Measurements from ENCODE around the gene R3HCC1L.

GRCh38 chr10:98265403-98266378 is 131.2 kb downstream of the R3HCC1L start:
- TF ChIP-seq ZBTB21 (tag by site-specific recombination; IDR thresholded peaks at IDR 0.05) = no peak
- TF ChIP-seq CTCF (tag by site-specific recombination; IDR thresholded peaks at IDR 0.05) = no peak
- no peak for TF ChIP-seq YY1 (tag by site-specific recombination; IDR thresholded peaks at IDR 0.05)
- no peak for TF ChIP-seq ZBTB6 (tag by site-specific recombination; IDR thresholded peaks at IDR 0.05)
- TF ChIP-seq WT1 (tag by site-specific recombination; IDR thresholded peaks at IDR 0.05) = 0 out of 2 replicates have a peak, but pooled peaks have one; percentile 22
- TF ChIP-seq ZNF747 (tag by site-specific recombination; IDR thresholded peaks at IDR 0.05) = no peak
- TF ChIP-seq REST (tag by site-specific recombination; IDR thresholded peaks at IDR 0.05) = no peak
- TF ChIP-seq ZNF544 (tag by site-specific recombination; IDR thresholded peaks at IDR 0.05) = no peak
- TF ChIP-seq MYNN (tag by site-specific recombination; IDR thresholded peaks at IDR 0.05; ENCODE audit: borderline replicate concordance) = no peak
- TF ChIP-seq KLF16 (tag by site-specific recombination; IDR thresholded peaks at IDR 0.05) = no peak

Data from HEK293 (cell line).